ENCODE data around the gene TRMO.

Gene TRMO

GRCh38 chr9:97857606-97858392, 64.5 kb downstream of the TRMO start:
- no peak for DNase-seq

GRCh38 chr9:97856857-97857605, 65.3 kb downstream of the TRMO start:
- no peak for DNase-seq

GRCh38 chr9:97855899-97856298, 66.4 kb downstream of the TRMO start:
- DNase-seq, result no peak

- DNase-seq, result no peak
These were observed 66.8 kb downstream of the TRMO start for GRCh38 chr9:97855486-97855875.

- DNase-seq, result no peak
These were observed 67.4 kb downstream of the TRMO start for GRCh38 chr9:97854696-97855485.

Measured in NCI-H510A treated with DMSO at 0.1 percent for 48 hours (cell line).